Effector CD8-positive, alpha-beta T cell (primary cell): ENCODE results near the gene SCAPER.

Experiments used
- DNase-seq: peaks from one replicate; lab custom pipeline; 2025; lab: John Stamatoyannopoulos, UW

The SCAPER gene

GRCh38 chr15:76339305-76340197 is 565.6 kb downstream of the SCAPER start:
- DNase-seq: no peak

GRCh38 chr15:76338486-76339304 is 566.4 kb downstream of the SCAPER start:
- no peak for DNase-seq

- DNase-seq: no peak
These were observed 567.2 kb downstream of the SCAPER start for GRCh38 chr15:76337696-76338485.

- DNase-seq: no peak
These were observed 568.0 kb downstream of the SCAPER start for GRCh38 chr15:76337059-76337695.

- no peak for DNase-seq
These were observed 568.7 kb downstream of the SCAPER start, which contains the start of gene ISL2 for GRCh38 chr15:76336254-76337058. TSS of gene ISL2 (plus strand) at chr15:76336773. CDS start at chr15:76336884, 111 bp downstream.

GRCh38 chr15:76335307-76336253 is 569.6 kb downstream of the SCAPER start:
- DNase-seq: no peak

- DNase-seq: no peak
These were observed 570.5 kb downstream of the SCAPER start for GRCh38 chr15:76334438-76335306.

- DNase-seq: no peak
These were observed 571.3 kb downstream of the SCAPER start for GRCh38 chr15:76333720-76334437.

- DNase-seq: no peak
These were observed 571.8 kb downstream of the SCAPER start for GRCh38 chr15:76333309-76333708.

- no peak for DNase-seq
These were observed 572.3 kb downstream of the SCAPER start for GRCh38 chr15:76332796-76333195.

GRCh38 chr15:76330080-76330680 is 575.0 kb downstream of the SCAPER start:
- DNase-seq: no peak

GRCh38 chr15:76328958-76329357 is 576.2 kb downstream of the SCAPER start:
- DNase-seq: no peak

GRCh38 chr15:76328106-76328696 is 576.9 kb downstream of the SCAPER start:
- no peak for DNase-seq

GRCh38 chr15:76327191-76328105 is 577.7 kb downstream of the SCAPER start:
- no peak for DNase-seq

- no peak for DNase-seq
These were observed 579.4 kb downstream of the SCAPER start for GRCh38 chr15:76325704-76326103.

- DNase-seq: no peak
These were observed 581.1 kb downstream of the SCAPER start for GRCh38 chr15:76324066-76324465.
